Loucy (cell line): ENCODE data around the gene SMYD5.

Source experiments
- H2AFZ ChIP-seq: fragments of 200-600 bp; sonication (generic); 2 replicates; pipeline ENCODE4 v1.6.0; 2016; ENCODE audit warnings: antibody characterized with exemption, mild to moderate bottlenecking, low read length, moderate library complexity
- H3F3A ChIP-seq: fragments of 200-600 bp; 2 replicates; pipeline ENCODE4 v1.6.0; 2016; ENCODE audit warnings: antibody characterized with exemption, low read depth, mild to moderate bottlenecking
- H3K27me3 ChIP-seq: fragments of 200-600 bp; sonication (generic); 2 replicates; pipeline ENCODE4 v1.6.1; 2014; ENCODE audit warnings: low read length, mild to moderate bottlenecking; ENCODE audit not compliant: insufficient read depth, poor library complexity, severe bottlenecking
- H3K36me3 ChIP-seq: fragments of 200-600 bp; sonication (generic); 2 replicates; pipeline ENCODE4 v1.6.1; 2016; ENCODE audit warnings: low read length; ENCODE audit not compliant: insufficient read depth
- H3K4me1 ChIP-seq: fragments of 200-600 bp; sonication (generic); 2 replicates; pipeline ENCODE4 v1.5.1; 2014; ENCODE audit warnings: low read length, mild to moderate bottlenecking; ENCODE audit not compliant: insufficient read depth, poor library complexity, severe bottlenecking
- H3K4me2 ChIP-seq: fragments of 200-600 bp; sonication (generic); 2 replicates; pipeline ENCODE4 v1.6.0; 2014; ENCODE audit warnings: antibody characterized with exemption, low read length, low read depth, mild to moderate bottlenecking; ENCODE audit not compliant: poor library complexity, severe bottlenecking
- H3K4me3 ChIP-seq: fragments of 200-600 bp; sonication (generic); 2 replicates; pipeline ENCODE4 v1.5.1; 2014; ENCODE audit warnings: low read length, mild to moderate bottlenecking, mixed read lengths; ENCODE audit not compliant: poor library complexity, severe bottlenecking
- H3K79me2 ChIP-seq: fragments of 200-600 bp; sonication (generic); 2 replicates; pipeline ENCODE4 v1.6.1; 2014; ENCODE audit warnings: low read length; ENCODE audit not compliant: insufficient read depth
- H3K9ac ChIP-seq: fragments of 200-600 bp; sonication (generic); 2 replicates; pipeline ENCODE4 v1.6.0; 2014; ENCODE audit warnings: mild to moderate bottlenecking, low read depth, low read length, moderate library complexity; ENCODE audit not compliant: poor library complexity, severe bottlenecking
- H3K9me2 ChIP-seq: fragments of 200-600 bp; sonication (generic); replicated peaks from 2 replicates; pipeline ENCODE4 v1.6.1; 2016; ENCODE audit warnings: low read depth, low read length, mixed read lengths
- H3K9me3 ChIP-seq: fragments of 200-600 bp; sonication (generic); 2 replicates; pipeline ENCODE4 v1.6.1; 2014; ENCODE audit warnings: mild to moderate bottlenecking, antibody characterized with exemption, low read length, low read depth; ENCODE audit not compliant: insufficient read depth
- H4K20me1 ChIP-seq: fragments of 200-600 bp; sonication (generic); 2 replicates; pipeline ENCODE4 v1.6.0; 2014; ENCODE audit warnings: antibody characterized with exemption, low read length, mild to moderate bottlenecking; ENCODE audit not compliant: insufficient read depth, poor library complexity, severe bottlenecking
- CTCF ChIP-seq: fragments of 200-600 bp; sonication (generic); conservative IDR thresholded peaks from 2 replicates; pipeline ENCODE4 v1.5.1; 2014; ENCODE audit warnings: mild to moderate bottlenecking, antibody characterized with exemption, low read length
- EZH2phosphoT487 ChIP-seq: fragments of 200-600 bp; IDR thresholded peaks from 2 replicates; pipeline ENCODE4 v1.6.1; 2018; ENCODE audit warnings: antibody characterized with exemption, mild to moderate bottlenecking, moderate library complexity, borderline replicate concordance

SMYD5 gene

GRCh38 chr2:73232403-73233153, 18.5 kb downstream of the SMYD5 start:
- H3K4me2 ChIP-seq: peak overlapping the region; percentile 88
- peaks cover 21% of the 10 kb centered on the region for H3K4me1 ChIP-seq
- no peak for TF ChIP-seq EZH2phosphoT487
- peak; percentile 43 for TF ChIP-seq CTCF
- H3K9ac ChIP-seq: peak overlapping the region; percentile 64
- H3K4me3 ChIP-seq: peak overlapping the region; percentile 99
- H3K9me3 ChIP-seq: no peaks in the 10 kb centered on the region
- H2AFZ ChIP-seq: peak overlapping the region; percentile 78
- peaks cover 38% of the 10 kb centered on the region for H4K20me1 ChIP-seq
- no peaks in the 10 kb centered on the region for H3K9me2 ChIP-seq
- no peaks in the 10 kb centered on the region; the same call in 1 of the 2 replicates for H3K36me3 ChIP-seq
- peaks cover 47% of the 10 kb centered on the region for H3K79me2 ChIP-seq
- peaks cover 6% of the 10 kb centered on the region for H3K27me3 ChIP-seq
- no peaks in the 10 kb centered on the region; the same call in 1 of the 2 replicates for H3F3A ChIP-seq

- peak within 1 kb of the TSS; percentile 97 for H3K9ac ChIP-seq
- H3K79me2 ChIP-seq: peaks cover 55% of the 10 kb centered on the region
- H3F3A ChIP-seq: no peaks in the 10 kb centered on the region; the same call in 1 of the 2 replicates
- H3K27me3 ChIP-seq: peaks cover 6% of the 10 kb centered on the region
- H3K4me3 ChIP-seq: peak within 1 kb of the TSS; percentile 99
- no peaks in the 10 kb centered on the region for H3K9me2 ChIP-seq
- peak within 1 kb of the TSS; percentile 98 for H3K4me2 ChIP-seq
- peaks cover 45% of the 10 kb centered on the region for H4K20me1 ChIP-seq
- TF ChIP-seq CTCF: no peak
- no peak for TF ChIP-seq EZH2phosphoT487
- H3K36me3 ChIP-seq: no peaks in the 10 kb centered on the region; the same call in 1 of the 2 replicates
- no peaks in the 10 kb centered on the region for H3K9me3 ChIP-seq
- peak within 1 kb of the TSS; percentile 97 for H2AFZ ChIP-seq
- peaks cover 25% of the 10 kb centered on the region for H3K4me1 ChIP-seq
These were observed 19.3 kb downstream of the SMYD5 start, which contains the start of gene PRADC1 for GRCh38 chr2:73233154-73233931. PRADC1 (minus strand) TSS chr2:73233239; CDS start chr2:73233160, 79 bp downstream.

GRCh38 chr2:73233932-73234832, 20.1 kb downstream of the SMYD5 start, which contains the start of gene CCT7:
CCT7 (plus strand) TSS chr2:73234308; CDS start chr2:73234379, 71 bp downstream.
- no peaks in the 10 kb centered on the region for H3K9me3 ChIP-seq
- TF ChIP-seq CTCF: no peak
- no peak for TF ChIP-seq EZH2phosphoT487
- peak within 1 kb of the TSS; percentile 98 for H3K4me2 ChIP-seq
- peak within 1 kb of the TSS; percentile 97 for H2AFZ ChIP-seq
- peaks cover 5% of the 10 kb centered on the region; the same call in 1 of the 2 replicates for H3K36me3 ChIP-seq
- H4K20me1 ChIP-seq: peaks cover 54% of the 10 kb centered on the region
- H3F3A ChIP-seq: no peaks in the 10 kb centered on the region; the same call in 1 of the 2 replicates
- peaks cover 63% of the 10 kb centered on the region for H3K79me2 ChIP-seq
- H3K4me1 ChIP-seq: peaks cover 33% of the 10 kb centered on the region
- peaks cover 6% of the 10 kb centered on the region for H3K27me3 ChIP-seq
- H3K9me2 ChIP-seq: no peaks in the 10 kb centered on the region
- peak within 1 kb of the TSS; percentile 97 for H3K9ac ChIP-seq
- H3K4me3 ChIP-seq: peak within 1 kb of the TSS; percentile 99
